ENCODE measurements around the gene NR5A2.

GRCh38 chr1:200028586-200029034 is 1.1 kb downstream of the NR5A2 start:
- no peak for TF ChIP-seq EZH2 (IDR thresholded peaks at IDR 0.05; ENCODE audit: borderline replicate concordance, low read length)
- TF ChIP-seq CTCF (IDR thresholded peaks at IDR 0.05; ENCODE audit: low read length): no peak

Data from OCI-LY1 (cell line).